OCI-LY1 (cell line): ENCODE results near the gene AFAP1.

ENCODE experiments used
- EZH2 ChIP-seq: fragments of 200-600 bp; sonication (generic), shearing (Covaris generic); IDR thresholded peaks from 2 replicates; pipeline ENCODE4 v1.8.0; 2017; ENCODE audit warnings: borderline replicate concordance, mixed run types, mild to moderate bottlenecking, antibody characterized with exemption, low read length, moderate library complexity, mixed read lengths
- TF ChIP-seq, protein P1 (sequence below): fragments of 200-600 bp; sonication (generic), shearing (Covaris generic); IDR thresholded peaks from 2 replicates; pipeline ENCODE4 v1.5.1; 2017; ENCODE audit warnings: mild to moderate bottlenecking, antibody characterized with exemption, low read length, moderate library complexity, mixed read lengths

DNA sequence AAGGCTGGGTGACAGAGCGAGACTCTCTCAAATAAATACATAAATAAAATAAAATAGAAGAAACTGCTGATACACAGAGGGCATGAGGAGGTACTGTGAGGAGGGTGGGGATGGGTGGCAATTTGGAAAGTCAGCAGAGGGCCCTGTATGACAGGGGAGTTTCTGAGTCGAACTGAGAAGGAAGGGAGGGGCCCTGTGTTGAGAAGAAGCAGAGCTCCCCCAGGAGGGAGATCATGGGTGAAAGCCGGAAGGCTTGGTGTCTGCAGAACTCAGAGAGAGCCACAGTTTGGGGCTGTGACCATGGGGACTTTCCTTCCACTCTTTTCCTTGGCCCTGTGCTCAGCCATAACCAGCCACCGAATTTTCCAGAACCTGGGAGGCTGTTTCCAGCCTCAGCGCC lies 24.8 kb upstream of the AFAP1 start:
- no peak for TF ChIP-seq EZH2
- TF ChIP-seq, protein P1, sequence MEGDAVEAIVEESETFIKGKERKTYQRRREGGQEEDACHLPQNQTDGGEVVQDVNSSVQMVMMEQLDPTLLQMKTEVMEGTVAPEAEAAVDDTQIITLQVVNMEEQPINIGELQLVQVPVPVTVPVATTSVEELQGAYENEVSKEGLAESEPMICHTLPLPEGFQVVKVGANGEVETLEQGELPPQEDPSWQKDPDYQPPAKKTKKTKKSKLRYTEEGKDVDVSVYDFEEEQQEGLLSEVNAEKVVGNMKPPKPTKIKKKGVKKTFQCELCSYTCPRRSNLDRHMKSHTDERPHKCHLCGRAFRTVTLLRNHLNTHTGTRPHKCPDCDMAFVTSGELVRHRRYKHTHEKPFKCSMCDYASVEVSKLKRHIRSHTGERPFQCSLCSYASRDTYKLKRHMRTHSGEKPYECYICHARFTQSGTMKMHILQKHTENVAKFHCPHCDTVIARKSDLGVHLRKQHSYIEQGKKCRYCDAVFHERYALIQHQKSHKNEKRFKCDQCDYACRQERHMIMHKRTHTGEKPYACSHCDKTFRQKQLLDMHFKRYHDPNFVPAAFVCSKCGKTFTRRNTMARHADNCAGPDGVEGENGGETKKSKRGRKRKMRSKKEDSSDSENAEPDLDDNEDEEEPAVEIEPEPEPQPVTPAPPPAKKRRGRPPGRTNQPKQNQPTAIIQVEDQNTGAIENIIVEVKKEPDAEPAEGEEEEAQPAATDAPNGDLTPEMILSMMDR: no peak
